Measurements from ENCODE around the gene HCN2. TPM values are rescaled to one million over a fixed set of nuclear protein-coding genes. Genes with fewer than 3 reads are reported as not detected.

Gene HCN2
- total and polyA plus RNA-seq, 2 of the 13 experiments (the other 11 are each of a cell fraction or from before 2014, with no cell fraction given): 0.01 TPM; not detected in 1

DNA sequence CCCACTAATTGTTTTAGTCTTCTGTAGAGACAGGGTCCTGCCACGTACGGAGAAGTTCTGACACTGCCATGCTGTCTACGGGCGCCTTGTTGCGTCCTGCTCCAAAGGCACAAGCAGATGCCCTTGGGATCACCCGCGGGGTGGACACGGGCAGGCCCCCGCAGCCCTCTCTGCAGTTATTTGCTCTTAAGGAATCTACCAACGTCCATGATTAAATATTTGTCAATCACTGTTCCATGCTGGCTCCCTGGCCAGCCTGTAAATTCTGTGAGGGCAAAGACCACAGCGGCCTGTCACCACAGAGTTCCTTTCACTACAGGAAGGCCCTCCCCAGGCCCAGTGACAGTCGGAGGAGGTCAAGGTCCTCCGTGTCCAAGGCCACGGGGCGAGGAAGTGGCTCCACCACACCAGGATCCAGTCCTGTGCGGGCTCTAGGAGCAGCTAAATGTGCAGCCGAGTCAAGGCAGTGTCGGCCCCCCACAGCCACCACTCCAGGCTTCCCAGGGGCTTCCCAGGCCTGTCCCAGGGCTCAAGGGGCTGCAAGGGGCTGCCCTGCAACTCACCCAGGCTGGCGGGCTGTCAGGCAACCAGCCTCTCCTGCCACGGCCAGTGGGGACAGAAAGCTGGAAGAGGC is 71.2 kb downstream of the HCN2 start (continued):
- TF ChIP-seq, protein P1, sequence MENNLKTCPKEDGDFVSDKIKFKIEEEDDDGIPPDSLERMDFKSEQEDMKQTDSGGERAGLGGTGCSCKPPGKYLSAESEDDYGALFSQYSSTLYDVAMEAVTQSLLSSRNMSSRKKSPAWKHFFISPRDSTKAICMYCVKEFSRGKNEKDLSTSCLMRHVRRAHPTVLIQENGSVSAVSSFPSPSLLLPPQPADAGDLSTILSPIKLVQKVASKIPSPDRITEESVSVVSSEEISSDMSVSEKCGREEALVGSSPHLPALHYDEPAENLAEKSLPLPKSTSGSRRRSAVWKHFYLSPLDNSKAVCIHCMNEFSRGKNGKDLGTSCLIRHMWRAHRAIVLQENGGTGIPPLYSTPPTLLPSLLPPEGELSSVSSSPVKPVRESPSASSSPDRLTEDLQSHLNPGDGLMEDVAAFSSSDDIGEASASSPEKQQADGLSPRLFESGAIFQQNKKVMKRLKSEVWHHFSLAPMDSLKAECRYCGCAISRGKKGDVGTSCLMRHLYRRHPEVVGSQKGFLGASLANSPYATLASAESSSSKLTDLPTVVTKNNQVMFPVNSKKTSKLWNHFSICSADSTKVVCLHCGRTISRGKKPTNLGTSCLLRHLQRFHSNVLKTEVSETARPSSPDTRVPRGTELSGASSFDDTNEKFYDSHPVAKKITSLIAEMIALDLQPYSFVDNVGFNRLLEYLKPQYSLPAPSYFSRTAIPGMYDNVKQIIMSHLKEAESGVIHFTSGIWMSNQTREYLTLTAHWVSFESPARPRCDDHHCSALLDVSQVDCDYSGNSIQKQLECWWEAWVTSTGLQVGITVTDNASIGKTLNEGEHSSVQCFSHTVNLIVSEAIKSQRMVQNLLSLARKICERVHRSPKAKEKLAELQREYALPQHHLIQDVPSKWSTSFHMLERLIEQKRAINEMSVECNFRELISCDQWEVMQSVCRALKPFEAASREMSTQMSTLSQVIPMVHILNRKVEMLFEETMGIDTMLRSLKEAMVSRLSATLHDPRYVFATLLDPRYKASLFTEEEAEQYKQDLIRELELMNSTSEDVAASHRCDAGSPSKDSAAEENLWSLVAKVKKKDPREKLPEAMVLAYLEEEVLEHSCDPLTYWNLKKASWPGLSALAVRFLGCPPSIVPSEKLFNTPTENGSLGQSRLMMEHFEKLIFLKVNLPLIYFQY (CRISPR knock-in tag; IDR thresholded peaks at IDR 0.05; ENCODE audit: borderline replicate concordance): 0 out of 2 replicates have a peak, but pooled peaks have one; percentile 33
- TF ChIP-seq FOXJ3 (CRISPR knock-in tag; IDR thresholded peaks at IDR 0.05; ENCODE audit: borderline replicate concordance) (peak; percentile 83; the same call in 1 of the 2 replicates), AHR (CRISPR knock-in tag; IDR thresholded peaks at IDR 0.05) (no peak), RFX1 (IDR thresholded peaks at IDR 0.05) (no peak), JARID2 (CRISPR knock-in tag; IDR thresholded peaks at IDR 0.05; ENCODE audit: insufficient replicate concordance) (no peak), ZNF761 (CRISPR knock-in tag; conservative IDR thresholded peaks at IDR 0.05) (no peak), PRMT3 (CRISPR knock-in tag; IDR thresholded peaks at IDR 0.05; ENCODE audit: borderline replicate concordance, low read depth) (no peak), IKZF1 (IDR thresholded peaks at IDR 0.05) (no peak), ZNF747 (CRISPR knock-in tag; IDR thresholded peaks at IDR 0.05; ENCODE audit: borderline replicate concordance) (0 out of 2 replicates have a peak, but pooled peaks have one; percentile 23), ZNF878 (CRISPR knock-in tag; IDR thresholded peaks at IDR 0.05) (no peak)
- TF ChIP-seq, protein P2, sequence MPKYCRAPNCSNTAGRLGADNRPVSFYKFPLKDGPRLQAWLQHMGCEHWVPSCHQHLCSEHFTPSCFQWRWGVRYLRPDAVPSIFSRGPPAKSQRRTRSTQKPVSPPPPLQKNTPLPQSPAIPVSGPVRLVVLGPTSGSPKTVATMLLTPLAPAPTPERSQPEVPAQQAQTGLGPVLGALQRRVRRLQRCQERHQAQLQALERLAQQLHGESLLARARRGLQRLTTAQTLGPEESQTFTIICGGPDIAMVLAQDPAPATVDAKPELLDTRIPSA (CRISPR knock-in tag; IDR thresholded peaks at IDR 0.05; ENCODE audit: borderline replicate concordance): no peak
- TF ChIP-seq, protein P3, sequence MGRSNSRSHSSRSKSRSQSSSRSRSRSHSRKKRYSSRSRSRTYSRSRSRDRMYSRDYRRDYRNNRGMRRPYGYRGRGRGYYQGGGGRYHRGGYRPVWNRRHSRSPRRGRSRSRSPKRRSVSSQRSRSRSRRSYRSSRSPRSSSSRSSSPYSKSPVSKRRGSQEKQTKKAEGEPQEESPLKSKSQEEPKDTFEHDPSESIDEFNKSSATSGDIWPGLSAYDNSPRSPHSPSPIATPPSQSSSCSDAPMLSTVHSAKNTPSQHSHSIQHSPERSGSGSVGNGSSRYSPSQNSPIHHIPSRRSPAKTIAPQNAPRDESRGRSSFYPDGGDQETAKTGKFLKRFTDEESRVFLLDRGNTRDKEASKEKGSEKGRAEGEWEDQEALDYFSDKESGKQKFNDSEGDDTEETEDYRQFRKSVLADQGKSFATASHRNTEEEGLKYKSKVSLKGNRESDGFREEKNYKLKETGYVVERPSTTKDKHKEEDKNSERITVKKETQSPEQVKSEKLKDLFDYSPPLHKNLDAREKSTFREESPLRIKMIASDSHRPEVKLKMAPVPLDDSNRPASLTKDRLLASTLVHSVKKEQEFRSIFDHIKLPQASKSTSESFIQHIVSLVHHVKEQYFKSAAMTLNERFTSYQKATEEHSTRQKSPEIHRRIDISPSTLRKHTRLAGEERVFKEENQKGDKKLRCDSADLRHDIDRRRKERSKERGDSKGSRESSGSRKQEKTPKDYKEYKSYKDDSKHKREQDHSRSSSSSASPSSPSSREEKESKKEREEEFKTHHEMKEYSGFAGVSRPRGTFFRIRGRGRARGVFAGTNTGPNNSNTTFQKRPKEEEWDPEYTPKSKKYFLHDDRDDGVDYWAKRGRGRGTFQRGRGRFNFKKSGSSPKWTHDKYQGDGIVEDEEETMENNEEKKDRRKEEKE (IDR thresholded peaks at IDR 0.05): no peak
- TF ChIP-seq, protein P4, sequence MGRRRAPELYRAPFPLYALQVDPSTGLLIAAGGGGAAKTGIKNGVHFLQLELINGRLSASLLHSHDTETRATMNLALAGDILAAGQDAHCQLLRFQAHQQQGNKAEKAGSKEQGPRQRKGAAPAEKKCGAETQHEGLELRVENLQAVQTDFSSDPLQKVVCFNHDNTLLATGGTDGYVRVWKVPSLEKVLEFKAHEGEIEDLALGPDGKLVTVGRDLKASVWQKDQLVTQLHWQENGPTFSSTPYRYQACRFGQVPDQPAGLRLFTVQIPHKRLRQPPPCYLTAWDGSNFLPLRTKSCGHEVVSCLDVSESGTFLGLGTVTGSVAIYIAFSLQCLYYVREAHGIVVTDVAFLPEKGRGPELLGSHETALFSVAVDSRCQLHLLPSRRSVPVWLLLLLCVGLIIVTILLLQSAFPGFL (CRISPR knock-in tag; IDR thresholded peaks at IDR 0.05): no peak
- TF ChIP-seq, protein P5, sequence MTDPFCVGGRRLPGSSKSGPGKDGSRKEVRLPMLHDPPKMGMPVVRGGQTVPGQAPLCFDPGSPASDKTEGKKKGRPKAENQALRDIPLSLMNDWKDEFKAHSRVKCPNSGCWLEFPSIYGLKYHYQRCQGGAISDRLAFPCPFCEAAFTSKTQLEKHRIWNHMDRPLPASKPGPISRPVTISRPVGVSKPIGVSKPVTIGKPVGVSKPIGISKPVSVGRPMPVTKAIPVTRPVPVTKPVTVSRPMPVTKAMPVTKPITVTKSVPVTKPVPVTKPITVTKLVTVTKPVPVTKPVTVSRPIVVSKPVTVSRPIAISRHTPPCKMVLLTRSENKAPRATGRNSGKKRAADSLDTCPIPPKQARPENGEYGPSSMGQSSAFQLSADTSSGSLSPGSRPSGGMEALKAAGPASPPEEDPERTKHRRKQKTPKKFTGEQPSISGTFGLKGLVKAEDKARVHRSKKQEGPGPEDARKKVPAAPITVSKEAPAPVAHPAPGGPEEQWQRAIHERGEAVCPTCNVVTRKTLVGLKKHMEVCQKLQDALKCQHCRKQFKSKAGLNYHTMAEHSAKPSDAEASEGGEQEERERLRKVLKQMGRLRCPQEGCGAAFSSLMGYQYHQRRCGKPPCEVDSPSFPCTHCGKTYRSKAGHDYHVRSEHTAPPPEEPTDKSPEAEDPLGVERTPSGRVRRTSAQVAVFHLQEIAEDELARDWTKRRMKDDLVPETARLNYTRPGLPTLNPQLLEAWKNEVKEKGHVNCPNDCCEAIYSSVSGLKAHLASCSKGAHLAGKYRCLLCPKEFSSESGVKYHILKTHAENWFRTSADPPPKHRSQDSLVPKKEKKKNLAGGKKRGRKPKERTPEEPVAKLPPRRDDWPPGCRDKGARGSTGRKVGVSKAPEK (CRISPR knock-in tag; IDR thresholded peaks at IDR 0.05; ENCODE audit: borderline replicate concordance): 0 out of 2 replicates have a peak, but pooled peaks have one; percentile 38
- TF ChIP-seq, protein P6, sequence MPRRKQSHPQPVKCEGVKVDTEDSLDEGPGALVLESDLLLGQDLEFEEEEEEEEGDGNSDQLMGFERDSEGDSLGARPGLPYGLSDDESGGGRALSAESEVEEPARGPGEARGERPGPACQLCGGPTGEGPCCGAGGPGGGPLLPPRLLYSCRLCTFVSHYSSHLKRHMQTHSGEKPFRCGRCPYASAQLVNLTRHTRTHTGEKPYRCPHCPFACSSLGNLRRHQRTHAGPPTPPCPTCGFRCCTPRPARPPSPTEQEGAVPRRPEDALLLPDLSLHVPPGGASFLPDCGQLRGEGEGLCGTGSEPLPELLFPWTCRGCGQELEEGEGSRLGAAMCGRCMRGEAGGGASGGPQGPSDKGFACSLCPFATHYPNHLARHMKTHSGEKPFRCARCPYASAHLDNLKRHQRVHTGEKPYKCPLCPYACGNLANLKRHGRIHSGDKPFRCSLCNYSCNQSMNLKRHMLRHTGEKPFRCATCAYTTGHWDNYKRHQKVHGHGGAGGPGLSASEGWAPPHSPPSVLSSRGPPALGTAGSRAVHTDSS (CRISPR knock-in tag; conservative IDR thresholded peaks at IDR 0.05): no peak

All from HepG2 (cell line).